GM18517 (cell line): ENCODE data around the gene CDC25A.

Source experiments
- ATAC-seq: cut with Tn5 transposase; IDR thresholded peaks from one replicate; pipeline ENCODE4 v1.9.1; 2021; ENCODE audit warnings: mild to moderate bottlenecking, moderate library complexity; ENCODE audit not compliant: unreplicated experiment

The CDC25A gene

GRCh38 chr3:48112108-48112791 is 76.0 kb downstream of the CDC25A start:
- ATAC-seq = peak; percentile 97

- no peak for ATAC-seq
Measured at GRCh38 chr3:48110463-48110862, 77.8 kb downstream of the CDC25A start.

GRCh38 chr3:48107227-48107626 is 81.0 kb downstream of the CDC25A start:
- no peak for ATAC-seq
